C4-2B (cell line): ENCODE results near the gene KCNAB1.

Source experiments
- ZFX ChIP-seq: fragments of 450-650 bp; IDR thresholded peaks from 2 replicates; pipeline ENCODE4 v1.6.1; 2017
- TF ChIP-seq, protein P1 (sequence below): fragments of 450-650 bp; conservative IDR thresholded peaks from 2 replicates; pipeline ENCODE4 v1.5.1; 2017; ENCODE audit warnings: mild to moderate bottlenecking

GRCh38 chr3:156102267-156102931 lies 18.0 kb upstream of the KCNAB1 start:
- TF ChIP-seq, protein P1, sequence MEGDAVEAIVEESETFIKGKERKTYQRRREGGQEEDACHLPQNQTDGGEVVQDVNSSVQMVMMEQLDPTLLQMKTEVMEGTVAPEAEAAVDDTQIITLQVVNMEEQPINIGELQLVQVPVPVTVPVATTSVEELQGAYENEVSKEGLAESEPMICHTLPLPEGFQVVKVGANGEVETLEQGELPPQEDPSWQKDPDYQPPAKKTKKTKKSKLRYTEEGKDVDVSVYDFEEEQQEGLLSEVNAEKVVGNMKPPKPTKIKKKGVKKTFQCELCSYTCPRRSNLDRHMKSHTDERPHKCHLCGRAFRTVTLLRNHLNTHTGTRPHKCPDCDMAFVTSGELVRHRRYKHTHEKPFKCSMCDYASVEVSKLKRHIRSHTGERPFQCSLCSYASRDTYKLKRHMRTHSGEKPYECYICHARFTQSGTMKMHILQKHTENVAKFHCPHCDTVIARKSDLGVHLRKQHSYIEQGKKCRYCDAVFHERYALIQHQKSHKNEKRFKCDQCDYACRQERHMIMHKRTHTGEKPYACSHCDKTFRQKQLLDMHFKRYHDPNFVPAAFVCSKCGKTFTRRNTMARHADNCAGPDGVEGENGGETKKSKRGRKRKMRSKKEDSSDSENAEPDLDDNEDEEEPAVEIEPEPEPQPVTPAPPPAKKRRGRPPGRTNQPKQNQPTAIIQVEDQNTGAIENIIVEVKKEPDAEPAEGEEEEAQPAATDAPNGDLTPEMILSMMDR: no peak
- TF ChIP-seq ZFX: no peak
